Liver (tissue), 9 donors: Measurements from ENCODE around the gene PLIN3. TPM values are rescaled to one million over a fixed set of nuclear protein-coding genes. Genes with fewer than 3 reads are reported as not detected.
"Not testable (repeated sequence)": the region's sequence is repeated elsewhere in the genome, so short reads cannot be mapped to it uniquely, and the experiment has no call there.

Experiments used
- DNase-seq: peaks from one replicate; pipeline ENCODE4 v3.0.0-alpha.2; 2017; ENCODE audit warnings: low spot score
- H3K27ac ChIP-seq, 2 donors: one replicate each; pipeline ENCODE4 v1.7.0; 2013; ENCODE audit warnings: inconsistent platforms in 2 of 2, low read length in 2 of 2, control low read depth in 1 of 2, low read depth in 1 of 2, mild to moderate bottlenecking in 1 of 2
- H3K27me3 ChIP-seq, 4 donors: one replicate each; pipeline versions ENCODE4 v1.6.1 to v1.7.0; 2013; ENCODE audit warnings: low read length in 3 of 4, inconsistent platforms in 1 of 4, mild to moderate bottlenecking in 1 of 4, moderate library complexity in 1 of 4; ENCODE audit not compliant: control insufficient read depth in 4 of 4, insufficient read depth in 4 of 4
- H3K36me3 ChIP-seq, 4 donors: one replicate each; pipeline versions ENCODE4 v1.6.1 to v1.7.0; 2013; ENCODE audit warnings: low read length in 3 of 4, mild to moderate bottlenecking in 3 of 4, low read depth in 1 of 4, moderate library complexity in 1 of 4; ENCODE audit not compliant: control insufficient read depth in 4 of 4, insufficient read depth in 3 of 4
- H3K4me1 ChIP-seq, 4 donors: one replicate each; pipeline versions ENCODE4 v1.6.1 to v1.7.0; 2013; ENCODE audit warnings: low read length in 3 of 4, mild to moderate bottlenecking in 3 of 4, moderate library complexity in 1 of 4; ENCODE audit not compliant: control insufficient read depth in 4 of 4, insufficient read depth in 4 of 4
- H3K4me3 ChIP-seq, 3 donors: one replicate each; pipeline versions ENCODE4 v1.6.1 to v1.7.0; 2013; ENCODE audit warnings: low read length in 3 of 3, control low read depth in 1 of 3, low read depth in 1 of 3, mild to moderate bottlenecking in 1 of 3
- H3K9ac ChIP-seq, 2 donors: one replicate each; pipeline ENCODE4 v1.7.0; 2013; ENCODE audit warnings: low read length in 2 of 2, mild to moderate bottlenecking in 2 of 2, moderate library complexity in 2 of 2, control low read depth in 1 of 2, low read depth in 1 of 2
- H3K9me3 ChIP-seq, 4 donors: one replicate each; pipeline versions ENCODE4 v1.6.1 to v1.7.0; 2013; ENCODE audit warnings: low read length in 3 of 4; ENCODE audit not compliant: control insufficient read depth in 4 of 4
- ATF3 ChIP-seq: IDR thresholded peaks from 2 replicates; pipeline ENCODE4 v1.6.1; 2016; ENCODE audit warnings: antibody characterized with exemption
- CTCF ChIP-seq: fragments of 150-350 bp; IDR thresholded peaks from 2 replicates; pipeline ENCODE4 v1.5.1; 2017; ENCODE audit warnings: improper control_type of control experiment, low read depth, low read length; ENCODE audit not compliant: missing input control
- EGR1 ChIP-seq, 2 donors: IDR thresholded peaks; 2 replicates each; pipeline ENCODE4 v1.6.1; 2016 to 2018; ENCODE audit warnings: antibody characterized with exemption in 2 of 2, low read depth in 2 of 2
- FOXA1 ChIP-seq: IDR thresholded peaks from 2 replicates; pipeline ENCODE4 v1.6.1; 2016; ENCODE audit warnings: antibody characterized with exemption
- FOXA2 ChIP-seq: IDR thresholded peaks from 2 replicates; pipeline ENCODE4 v1.6.1; 2016; ENCODE audit warnings: antibody characterized with exemption
- GABPA ChIP-seq, 2 donors: IDR thresholded peaks in 1 of 2; conservative IDR thresholded peaks in 1 of 2; 2 replicates each; pipeline ENCODE4 v1.6.1; 2016; ENCODE audit warnings: antibody characterized with exemption in 2 of 2, mild to moderate bottlenecking in 1 of 2, moderate library complexity in 1 of 2
- HNF4A ChIP-seq, 2 donors: conservative IDR thresholded peaks; 2 replicates each; pipeline ENCODE4 v1.6.1; 2016; ENCODE audit warnings: antibody characterized with exemption in 2 of 2, mild to moderate bottlenecking in 2 of 2
- HNF4G ChIP-seq: IDR thresholded peaks from 2 replicates; pipeline ENCODE4 v1.6.1; 2016; ENCODE audit warnings: antibody characterized with exemption
- JUND ChIP-seq, 2 donors: IDR thresholded peaks; 2 replicates each; pipeline ENCODE4 v1.6.1; 2016; ENCODE audit warnings: antibody characterized with exemption in 2 of 2
- NR2F2 ChIP-seq: IDR thresholded peaks from 2 replicates; pipeline ENCODE4 v1.6.1; 2016; ENCODE audit warnings: antibody characterized with exemption
- RAD21 ChIP-seq, 2 donors: IDR thresholded peaks; 2 replicates each; pipeline ENCODE4 v1.6.1; 2016; ENCODE audit warnings: antibody characterized with exemption in 2 of 2, mild to moderate bottlenecking in 2 of 2
- REST ChIP-seq: IDR thresholded peaks from 2 replicates; pipeline ENCODE4 v1.6.1; 2016; ENCODE audit warnings: antibody characterized with exemption, mild to moderate bottlenecking
- RXRA ChIP-seq, 2 donors: IDR thresholded peaks; 2 replicates each; pipeline ENCODE4 v1.6.1; 2017 to 2018; ENCODE audit warnings: antibody characterized with exemption in 2 of 2, mild to moderate bottlenecking in 1 of 2
- SP1 ChIP-seq: IDR thresholded peaks from 2 replicates; pipeline ENCODE4 v1.6.1; 2018; ENCODE audit warnings: antibody characterized with exemption, mild to moderate bottlenecking
- TAF1 ChIP-seq: conservative IDR thresholded peaks from 2 replicates; pipeline ENCODE4 v1.6.1; 2016; ENCODE audit warnings: antibody characterized with exemption, mild to moderate bottlenecking
- YY1 ChIP-seq: IDR thresholded peaks from 2 replicates; pipeline ENCODE4 v1.6.1; 2016; ENCODE audit warnings: antibody characterized with exemption, mild to moderate bottlenecking
- WGBS: extraction: QIAGEN DNeasy Blood & Tissue Kit; methylation state at CpG from one replicate; pipeline ENCODE4 v1.1.7; 2013; 5-methylcytosine and 5-hydroxymethylcytosine counted together
- polyA plus RNA-seq, 2 donors: library from polyadenylated mRNA; stranded (reverse) in 1 of 2; unstranded in 1 of 2; fragments of 200-250 nt in 1 of 2; fragments of >200 nt in 1 of 2; fragmentation: Nextera tagmentation in 1 of 2; extraction: Ambion mirVana in 1 of 2; gene quantifications; one replicate each; pipeline versions ENCODE4 v1.2.1 to v1.2.3, GENCODE V29; 2013 to 2015
- total RNA-seq, 2 donors: library from RNA; depleted of rRNA; stranded (reverse); fragments of >200 nt; gene quantifications; one replicate each; pipeline ENCODE4 v1.2.3, GENCODE V29; 2014
- donor health status: healthy.
- donor health status: healthy.
- donor health status: healthy.
- donor health status: healthy.
- donor health status: healthy.

The PLIN3 gene
- total and polyA plus RNA-seq, 4 donors = 16.9 to 30.2 (median 20.7) TPM

- peaks cover 5 to 21% (median 8%) of the 10 kb centered on the region in 4 donors for H3K36me3 ChIP-seq
- H3K4me1 ChIP-seq, H3K9ac ChIP-seq, H3K4me3 ChIP-seq, H3K27ac ChIP-seq, H3K9me3 ChIP-seq, H3K27me3 ChIP-seq, DNase-seq: not testable (repeated sequence)
- WGBS = 97% methylated on average over 8 of the region's 8 CpGs
Observed at GRCh38 chr19:4853506-4853905, 14.0 kb downstream of the PLIN3 start.

- Histone ChIP-seq H3K4me3 (no peak overlapping the region), H3K9ac (no peak overlapping the region), H3K4me1 (peaks cover 0 to 3% (median 1%) of the 10 kb centered on the region in 4 donors), H3K27me3 (no peaks in the 10 kb centered on the region), H3K9me3 (no peaks in the 10 kb centered on the region), H3K36me3 (peaks cover 7 to 24% (median 9%) of the 10 kb centered on the region in 4 donors), H3K27ac (no peak overlapping the region)
- DNase-seq = no peak
- TF ChIP-seq REST = no peak
- WGBS = 90% methylated on average over 6 of the region's 6 CpGs
Observed at GRCh38 chr19:4852484-4852883, 15.0 kb downstream of the PLIN3 start.

GRCh38 chr19:4851551-4852290 is 15.7 kb downstream of the PLIN3 start:
- Histone ChIP-seq H3K9me3 (no peaks in the 10 kb centered on the region), H3K36me3 (peaks cover 3 to 21% (median 9%) of the 10 kb centered on the region in 4 donors), H3K4me1 (peaks cover 0 to 3% (median 1%) of the 10 kb centered on the region in 4 donors), H3K9ac (no peak overlapping the region), H3K27ac (no peak overlapping the region), H3K4me3 (no peak overlapping the region), H3K27me3 (no peaks in the 10 kb centered on the region)
- peak; percentile 85 for DNase-seq
- 80% methylated on average over 42 of the region's 42 CpGs for WGBS
- TF ChIP-seq ATF3 (no peak), HNF4A (conservative IDR thresholded peaks at IDR 0.05) (peak in 1 of 2 donors; percentile 13), JUND (IDR thresholded peaks at IDR 0.05) (no peak), RXRA (IDR thresholded peaks at IDR 0.05) (no peak), FOXA1 (no peak), FOXA2 (no peak), TAF1 (no peak), HNF4G (no peak), EGR1 (IDR thresholded peaks at IDR 0.05; ENCODE audit: low read depth in 2 of 2) (no peak), CTCF (peak; percentile 79), REST (no peak), NR2F2 (no peak), YY1 (no peak), GABPA (IDR thresholded peaks at IDR 0.05 in 1 of 2, conservative IDR thresholded peaks at IDR 0.05 in 1 of 2) (no peak), RAD21 (IDR thresholded peaks at IDR 0.05) (peak; percentile 83 to 90), SP1 (no peak)
